COLO668 (cell line): ENCODE results near the gene TCP1.
"Not testable (repeated sequence)": the region's sequence is repeated elsewhere in the genome, so short reads cannot be mapped to it uniquely, and the experiment has no call there.

Source experiments
- DNase-seq: peaks from one replicate; lab custom pipeline; 2025; ENCODE audit not compliant: unreplicated experiment; lab: John Stamatoyannopoulos, UW

Gene TCP1

GRCh38 chr6:159789377-159790148 is at the start of gene TCP1:
Gene TCP1, minus strand, starts transcription at chr6:159789602. Its CDS starts 134 bp downstream, at chr6:159789468.
- DNase-seq, result peak; percentile 97

GRCh38 chr6:159838020-159838744 is 48.8 kb upstream of the TCP1 start:
- DNase-seq, result no peak

- no peak for DNase-seq
These were observed 48.1 kb upstream of the TCP1 start for GRCh38 chr6:159837511-159837910.

GRCh38 chr6:159836718-159837490 is 47.5 kb upstream of the TCP1 start:
- DNase-seq, result no peak

GRCh38 chr6:159833997-159834603 is 44.7 kb upstream of the TCP1 start:
- no peak for DNase-seq

GRCh38 chr6:159833556-159833955 is 44.2 kb upstream of the TCP1 start:
- no peak for DNase-seq

- DNase-seq, result no peak
These were observed 43.5 kb upstream of the TCP1 start for GRCh38 chr6:159832946-159833345.

- DNase-seq, result peak; percentile 59
These were observed 41.9 kb upstream of the TCP1 start for GRCh38 chr6:159831373-159831679.

- no peak for DNase-seq
These were observed 41.3 kb upstream of the TCP1 start for GRCh38 chr6:159830501-159831372.

- no peak for DNase-seq
These were observed 40.1 kb upstream of the TCP1 start for GRCh38 chr6:159829526-159829925.

GRCh38 chr6:159828074-159828473 is 38.7 kb upstream of the TCP1 start:
- no peak for DNase-seq

GRCh38 chr6:159826968-159827647 is 37.7 kb upstream of the TCP1 start:
- peak; percentile 36 for DNase-seq

GRCh38 chr6:159826004-159826403 is 36.6 kb upstream of the TCP1 start:
- no peak for DNase-seq

- not testable (repeated sequence) for DNase-seq
These were observed 35.3 kb upstream of the TCP1 start for GRCh38 chr6:159824690-159825089.

GRCh38 chr6:159823953-159824352 is 34.6 kb upstream of the TCP1 start:
- no peak for DNase-seq

- no peak for DNase-seq
These were observed 32.3 kb upstream of the TCP1 start for GRCh38 chr6:159821726-159822125.

GRCh38 chr6:159821122-159821521 is 31.7 kb upstream of the TCP1 start:
- no peak for DNase-seq

GRCh38 chr6:159819932-159820640 is 30.7 kb upstream of the TCP1 start:
- DNase-seq, result no peak

GRCh38 chr6:159819098-159819497 is 29.7 kb upstream of the TCP1 start:
- DNase-seq, result no peak
